Astrocyte (in vitro differentiated cells and primary cell): Measurements from ENCODE around the gene ZNF189.

Source experiments
- CTCF ChIP-seq: IDR thresholded peaks from 2 replicates; pipeline ENCODE4 v1.5.1; 2011; ENCODE audit warnings: low read depth, mild to moderate bottlenecking, inconsistent platforms, low read length, moderate library complexity; ENCODE audit not compliant: insufficient read depth
- EZH2 ChIP-seq: IDR thresholded peaks from 2 replicates; pipeline ENCODE4 v1.6.1; 2012; ENCODE audit warnings: mild to moderate bottlenecking, low read length, inconsistent platforms; ENCODE audit not compliant: insufficient read depth

- TF ChIP-seq CTCF: no peak
- TF ChIP-seq EZH2: no peak
Observed at GRCh38 chr9:101434998-101435397, 36.3 kb downstream of the ZNF189 start.
